Stimulated activated naive CD8-positive, alpha-beta T cell treated with anti-CD3 and anti-CD28 coated beads, Interleukin-15, Interleukin-2, amounts not matched to agents 100 ng/mL and 50 ng/mL, for 24 hours (primary cell): Measurements from ENCODE around the gene COLQ.
"Not testable (repeated sequence)": the region's sequence is repeated elsewhere in the genome, so short reads cannot be mapped to it uniquely, and the experiment has no call there.

Experiments
- H3K27ac Mint-ChIP-seq: one replicate; pipeline ENCODE4 v1.8.0; 2021; ENCODE audit warnings: mild to moderate bottlenecking, mixed read lengths
- H3K27me3 Mint-ChIP-seq: one replicate; pipeline ENCODE4 v1.8.0; 2021; ENCODE audit warnings: mixed read lengths
- H3K36me3 Mint-ChIP-seq: one replicate; pipeline ENCODE4 v1.8.0; 2021; ENCODE audit warnings: low read depth, mixed read lengths
- H3K4me1 Mint-ChIP-seq: one replicate; pipeline ENCODE4 v1.8.0; 2021; ENCODE audit warnings: low read depth, mixed read lengths
- H3K4me3 Mint-ChIP-seq: one replicate; pipeline ENCODE4 v1.8.0; 2021; ENCODE audit warnings: mild to moderate bottlenecking, mixed read lengths
- H3K9me3 Mint-ChIP-seq: one replicate; pipeline ENCODE4 v1.8.0; 2021; ENCODE audit warnings: mixed read lengths

Gene COLQ

DNA sequence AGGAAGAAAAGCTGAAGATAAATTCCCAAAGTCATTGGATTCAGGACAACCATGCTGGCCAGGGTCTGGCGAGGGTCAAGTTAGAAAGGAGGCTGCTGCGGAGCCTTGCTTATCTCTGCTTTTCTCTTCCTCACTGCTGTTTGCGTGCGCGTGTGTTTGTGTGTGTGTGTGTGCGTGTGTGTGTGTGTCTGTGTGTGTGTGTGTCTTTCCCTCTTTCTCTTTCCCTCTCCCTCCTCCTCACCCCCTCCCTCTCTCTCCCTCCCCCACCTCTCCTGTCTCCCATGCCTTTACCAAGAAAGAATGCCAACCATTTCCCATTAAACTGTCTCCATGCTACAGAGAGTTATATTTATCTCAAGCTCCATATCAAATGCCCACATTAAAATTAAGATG, at the start of gene COLQ:
TSS of gene COLQ (minus strand) at position 134 of the 393 bp plus-strand sequence. CDS start at position 53, 81 bp downstream.
- Mint-ChIP-seq H3K27me3 (peaks cover 5% of the 10 kb centered on the region), H3K27ac (no peak within 1 kb of the TSS), H3K36me3 (no peaks in the 10 kb centered on the region), H3K4me1 (peaks cover 21% of the 10 kb centered on the region), H3K4me3 (peak within 1 kb of the TSS; percentile 66), H3K9me3 (no peaks in the 10 kb centered on the region)

DNA sequence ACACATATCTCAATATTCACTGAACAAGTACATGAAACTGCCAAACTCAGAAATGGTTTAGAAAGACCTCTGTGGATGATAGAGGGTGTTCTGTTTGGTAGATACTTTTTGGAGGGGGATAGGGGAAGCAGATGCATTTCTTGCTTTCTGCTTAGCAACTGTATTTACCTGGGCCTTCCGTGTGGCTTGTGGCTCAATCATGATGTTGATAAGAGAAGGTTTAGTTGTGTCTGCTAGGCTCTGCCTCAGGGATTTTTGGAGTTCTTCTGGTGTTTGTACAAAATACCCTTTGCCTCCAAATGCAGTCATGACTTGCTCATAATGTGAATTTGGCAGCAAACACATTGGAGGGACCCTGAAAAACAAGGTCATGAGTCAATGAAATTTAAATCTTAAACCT, 41.7 kb upstream of the COLQ start:
- Mint-ChIP-seq H3K27ac (no peak overlapping the region), H3K4me3 (no peak overlapping the region), H3K9me3 (no peaks in the 10 kb centered on the region), H3K27me3 (no peaks in the 10 kb centered on the region), H3K4me1 (no peaks in the 10 kb centered on the region), H3K36me3 (peaks cover 58% of the 10 kb centered on the region)

DNA sequence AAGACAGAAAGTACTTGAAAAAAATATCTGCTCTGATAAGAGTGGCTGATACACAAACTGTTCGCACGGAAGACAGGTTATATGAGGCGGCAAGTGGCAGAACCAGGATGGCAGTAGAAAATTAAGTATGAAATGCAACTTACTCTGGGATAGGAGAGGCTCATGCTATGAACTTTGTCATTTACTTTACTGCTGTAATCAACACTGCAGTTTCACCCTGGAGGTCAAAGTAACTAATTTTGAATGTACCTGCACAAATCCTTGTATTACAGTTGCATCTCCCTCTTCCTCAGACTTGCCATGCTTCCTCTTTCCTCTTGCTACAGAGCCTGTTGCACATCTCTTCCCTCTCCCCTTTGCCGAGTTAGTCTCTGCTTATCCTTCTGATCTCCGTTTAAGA, 41.1 kb upstream of the COLQ start:
- Mint-ChIP-seq H3K36me3 (peaks cover 51% of the 10 kb centered on the region), H3K4me3 (no peak overlapping the region), H3K9me3 (no peaks in the 10 kb centered on the region), H3K27ac (no peak overlapping the region), H3K27me3 (no peaks in the 10 kb centered on the region), H3K4me1 (peaks cover 2% of the 10 kb centered on the region)

DNA sequence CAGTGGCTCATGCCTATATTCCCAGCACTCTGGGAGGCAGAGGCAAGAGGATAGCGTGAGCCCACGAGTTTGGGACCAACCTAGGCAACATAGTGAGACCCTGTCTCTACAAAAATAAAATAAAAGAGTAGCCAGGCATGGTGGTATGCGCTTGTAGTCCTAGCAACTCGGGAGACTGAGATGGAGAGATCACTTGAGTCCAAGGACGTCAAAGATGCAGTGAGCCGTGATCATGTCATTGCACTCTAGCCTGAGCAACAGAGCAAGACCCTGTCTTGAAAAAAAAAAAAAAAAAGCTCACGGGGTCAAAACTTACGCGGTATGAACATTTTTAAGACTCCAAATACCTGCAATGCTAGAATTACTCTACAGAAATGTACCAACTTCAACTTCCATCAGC, 37.1 kb upstream of the COLQ start:
- H3K27ac Mint-ChIP-seq, result no peak overlapping the region
- peaks cover 19% of the 10 kb centered on the region for H3K4me1 Mint-ChIP-seq
- H3K27me3 Mint-ChIP-seq, result no peaks in the 10 kb centered on the region
- H3K9me3 Mint-ChIP-seq, result no peaks in the 10 kb centered on the region
- no peak overlapping the region for H3K4me3 Mint-ChIP-seq
- peaks cover 30% of the 10 kb centered on the region for H3K36me3 Mint-ChIP-seq

DNA sequence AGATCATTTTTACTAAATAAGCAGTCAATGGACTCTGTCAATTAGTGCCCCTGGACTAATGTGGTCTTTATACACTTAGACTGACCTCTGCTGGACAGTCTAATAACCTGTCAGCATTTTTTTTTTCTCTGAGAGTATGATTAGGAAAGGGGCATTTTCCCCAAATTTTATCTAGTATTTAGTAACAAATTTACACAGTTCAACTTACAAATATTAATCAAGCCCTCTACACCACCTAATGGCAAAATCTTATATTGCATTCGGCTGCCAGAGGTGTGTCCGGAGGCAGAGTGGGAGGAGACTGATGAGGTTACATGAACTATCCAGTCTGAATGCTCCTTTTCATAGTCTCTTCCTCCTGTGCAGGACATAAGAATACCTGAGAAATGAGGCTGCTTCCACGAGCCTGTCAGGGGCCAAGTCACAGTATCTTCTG, 36.0 kb upstream of the COLQ start:
- Mint-ChIP-seq H3K4me3 (no peak overlapping the region), H3K27me3 (no peaks in the 10 kb centered on the region), H3K36me3 (peaks cover 21% of the 10 kb centered on the region), H3K4me1 (peaks cover 19% of the 10 kb centered on the region), H3K9me3 (no peaks in the 10 kb centered on the region), H3K27ac (no peak overlapping the region)

DNA sequence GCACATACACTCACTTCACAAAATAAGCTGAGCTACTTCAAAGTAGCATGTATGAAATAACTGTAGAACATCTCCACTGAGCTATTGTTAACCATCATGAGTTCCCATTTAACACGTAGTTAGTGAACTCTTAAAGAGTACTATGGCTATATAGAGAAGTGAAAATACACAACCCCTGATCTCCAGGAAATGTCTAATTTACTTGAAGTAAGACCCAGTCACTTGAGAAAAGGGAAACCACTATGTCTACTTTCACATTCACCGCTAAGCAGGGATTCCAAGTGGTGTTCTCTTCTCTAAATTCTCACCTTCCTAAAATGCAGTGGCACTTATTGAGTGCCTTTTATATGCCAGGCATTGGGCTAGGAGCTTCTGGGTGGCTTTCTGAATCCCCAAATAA, 35.0 kb upstream of the COLQ start:
- H3K9me3 Mint-ChIP-seq, result no peaks in the 10 kb centered on the region
- no peaks in the 10 kb centered on the region for H3K27me3 Mint-ChIP-seq
- H3K4me1 Mint-ChIP-seq, result peaks cover 19% of the 10 kb centered on the region
- peak overlapping the region; percentile 40 for H3K27ac Mint-ChIP-seq
- peak overlapping the region; percentile 20 for H3K4me3 Mint-ChIP-seq
- peaks cover 17% of the 10 kb centered on the region for H3K36me3 Mint-ChIP-seq

DNA sequence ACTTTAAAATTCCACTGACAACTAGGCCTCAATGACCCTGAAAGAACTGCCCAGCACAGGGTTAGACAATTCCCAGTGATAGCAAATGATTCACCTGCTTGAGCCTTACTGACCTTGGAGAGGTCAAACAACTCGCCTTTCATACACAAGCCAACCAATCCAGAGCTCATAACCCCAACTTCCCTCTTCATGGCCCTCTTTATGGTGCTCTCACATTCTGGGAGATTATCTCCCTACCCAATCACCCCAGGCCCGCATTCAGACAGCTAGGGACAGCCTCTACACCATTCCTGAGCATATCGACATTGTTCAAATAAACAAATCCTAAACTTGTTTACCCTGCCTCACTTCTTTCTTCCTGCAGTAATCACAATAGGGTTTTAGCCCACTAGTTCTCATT, 32.2 kb upstream of the COLQ start:
- Mint-ChIP-seq H3K4me3 (no peak overlapping the region), H3K9me3 (no peaks in the 10 kb centered on the region), H3K27me3 (no peaks in the 10 kb centered on the region), H3K36me3 (no peaks in the 10 kb centered on the region), H3K4me1 (peaks cover 19% of the 10 kb centered on the region), H3K27ac (no peak overlapping the region)

DNA sequence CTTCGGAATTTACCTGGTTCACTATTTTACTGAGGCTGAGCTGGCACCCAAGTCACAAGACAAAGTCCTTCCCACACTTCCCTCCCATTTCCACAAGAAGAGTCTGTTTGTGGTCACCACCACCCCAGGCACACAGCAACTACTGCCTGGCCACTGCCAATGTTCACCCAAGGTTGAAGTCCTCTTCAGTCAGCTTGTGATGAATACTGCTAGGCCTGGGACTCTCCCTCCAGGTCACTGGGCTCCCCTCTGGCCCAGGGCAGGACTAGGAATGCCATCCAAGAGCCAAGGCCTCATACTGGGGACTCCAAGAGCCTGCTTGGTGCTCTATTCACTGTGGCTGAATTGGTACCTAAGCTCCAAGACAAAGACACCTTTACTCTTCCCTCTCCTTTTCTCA, 30.4 kb upstream of the COLQ start:
- no peak overlapping the region for H3K4me3 Mint-ChIP-seq
- H3K27me3 Mint-ChIP-seq, result no peaks in the 10 kb centered on the region
- peaks cover 11% of the 10 kb centered on the region for H3K4me1 Mint-ChIP-seq
- H3K9me3 Mint-ChIP-seq, result peaks cover 2% of the 10 kb centered on the region
- no peaks in the 10 kb centered on the region for H3K36me3 Mint-ChIP-seq
- H3K27ac Mint-ChIP-seq, result no peak overlapping the region

DNA sequence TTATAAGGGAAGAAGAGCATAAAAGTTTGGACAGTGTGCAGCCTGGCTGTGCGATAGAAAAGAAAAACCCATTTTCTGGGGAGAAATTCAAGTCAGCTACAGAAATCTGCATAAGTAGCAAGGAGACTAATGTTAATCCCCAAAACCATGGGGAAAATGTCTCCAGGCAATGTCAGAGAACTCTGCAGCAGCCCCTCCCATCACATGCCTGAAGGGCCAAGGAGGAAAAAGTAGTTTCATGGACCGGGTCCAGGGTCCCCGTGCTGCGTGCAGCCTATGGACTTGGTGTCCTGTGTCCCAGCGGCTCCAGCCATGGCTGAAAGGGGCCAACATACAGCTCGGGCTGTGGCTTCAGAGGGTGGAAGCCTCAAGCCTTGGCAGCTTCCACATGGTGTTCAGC, 28.3 kb upstream of the COLQ start:
- no peak overlapping the region for H3K27ac Mint-ChIP-seq
- peaks cover 7% of the 10 kb centered on the region for H3K9me3 Mint-ChIP-seq
- H3K4me1 Mint-ChIP-seq, result no peaks in the 10 kb centered on the region
- no peaks in the 10 kb centered on the region for H3K27me3 Mint-ChIP-seq
- no peaks in the 10 kb centered on the region for H3K36me3 Mint-ChIP-seq
- H3K4me3 Mint-ChIP-seq, result no peak overlapping the region

DNA sequence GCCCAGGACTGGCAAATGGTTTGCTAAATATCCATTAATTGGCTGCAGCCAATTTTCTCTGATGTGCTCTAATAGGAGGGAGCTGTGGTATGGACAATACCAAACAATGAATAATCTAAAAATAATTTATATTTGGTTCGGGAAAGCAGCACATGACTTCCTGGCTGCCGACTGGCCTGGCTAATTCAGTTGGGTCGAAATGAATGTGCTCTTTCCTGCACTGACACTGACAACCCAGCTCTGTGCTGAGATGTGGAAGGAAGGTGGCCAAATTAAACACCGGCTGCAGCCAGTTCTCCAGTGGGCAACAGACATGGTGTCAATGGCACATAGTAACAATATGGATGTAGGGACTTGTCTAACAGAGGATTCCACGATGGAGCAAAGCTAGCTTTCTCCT, 21.1 kb upstream of the COLQ start:
- Mint-ChIP-seq H3K27ac (no peak overlapping the region), H3K4me3 (no peak overlapping the region), H3K9me3 (peaks cover 7% of the 10 kb centered on the region), H3K27me3 (no peaks in the 10 kb centered on the region), H3K36me3 (no peaks in the 10 kb centered on the region), H3K4me1 (peaks cover 14% of the 10 kb centered on the region)

DNA sequence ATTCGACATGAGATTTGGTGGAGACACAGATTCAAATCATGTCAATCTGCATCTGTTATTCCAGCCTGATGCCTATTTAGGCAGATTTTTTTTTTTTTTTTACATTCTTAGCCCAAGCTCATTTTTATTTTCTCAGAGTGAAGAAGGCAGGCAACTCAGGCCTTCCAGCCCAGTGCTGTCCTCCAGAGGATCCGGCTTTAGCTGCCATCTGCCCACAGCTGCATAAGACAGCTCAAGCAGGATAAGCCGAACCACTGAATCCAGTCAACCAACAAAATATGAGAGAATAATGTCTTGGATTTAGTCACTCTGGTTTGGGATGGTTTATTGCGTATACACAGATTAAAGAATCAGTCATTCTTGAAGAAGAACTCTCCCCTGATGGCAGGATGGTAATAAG, 19.9 kb upstream of the COLQ start:
- Mint-ChIP-seq H3K27ac (no peak overlapping the region), H3K4me1 (peaks cover 26% of the 10 kb centered on the region), H3K9me3 (no peaks in the 10 kb centered on the region), H3K4me3 (no peak overlapping the region), H3K36me3 (no peaks in the 10 kb centered on the region), H3K27me3 (no peaks in the 10 kb centered on the region)

DNA sequence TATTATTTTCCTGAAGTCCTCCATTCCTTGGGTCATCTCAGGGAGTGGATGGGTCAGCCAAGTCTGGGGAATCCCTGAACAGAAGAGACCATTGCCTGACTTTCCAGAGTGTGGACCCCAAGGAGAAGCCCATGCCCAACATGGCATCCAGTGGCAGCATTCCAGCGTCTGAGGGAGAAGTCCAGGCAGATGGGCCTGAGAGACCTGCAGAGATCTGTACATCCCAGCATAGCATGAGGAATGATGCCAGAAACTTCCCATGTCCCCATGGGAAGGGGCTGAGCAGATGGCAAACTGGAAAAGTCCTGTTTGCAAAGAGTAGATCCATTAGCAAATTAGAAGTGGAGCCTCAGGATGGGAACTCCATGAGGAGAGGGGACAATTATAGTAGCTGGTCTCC, 17.6 kb upstream of the COLQ start:
- no peaks in the 10 kb centered on the region for H3K36me3 Mint-ChIP-seq

DNA sequence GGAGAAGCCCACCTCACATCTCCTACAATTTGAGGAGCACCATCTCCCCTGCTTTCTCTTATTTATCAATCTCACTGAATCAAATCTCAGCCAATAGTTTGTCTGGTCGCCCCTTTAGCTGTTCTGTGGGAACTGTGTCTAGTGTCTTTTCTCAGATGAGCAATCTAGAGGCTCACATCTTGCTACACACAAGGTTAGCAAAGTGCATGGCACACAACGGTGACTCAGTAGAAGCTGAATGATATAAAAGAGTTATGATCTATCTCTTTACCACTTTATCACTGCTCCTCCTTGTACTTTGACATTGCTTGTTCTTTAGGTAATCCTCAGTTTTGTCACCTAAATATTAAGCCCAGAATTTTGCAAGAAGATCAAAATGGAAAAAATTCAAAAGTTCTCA, 16.8 kb upstream of the COLQ start:
- Mint-ChIP-seq H3K4me1 (peaks cover 41% of the 10 kb centered on the region), H3K36me3 (no peaks in the 10 kb centered on the region), H3K27ac (no peak overlapping the region), H3K9me3 (no peaks in the 10 kb centered on the region), H3K27me3 (no peaks in the 10 kb centered on the region), H3K4me3 (no peak overlapping the region)

More for the DNA sequence above, 17.6 kb upstream of the COLQ start:
- H3K27me3 Mint-ChIP-seq, result no peaks in the 10 kb centered on the region
- H3K9me3 Mint-ChIP-seq, result no peaks in the 10 kb centered on the region
- H3K4me1 Mint-ChIP-seq, result peaks cover 41% of the 10 kb centered on the region
- H3K4me3 Mint-ChIP-seq, result no peak overlapping the region
- H3K27ac Mint-ChIP-seq, result no peak overlapping the region

DNA sequence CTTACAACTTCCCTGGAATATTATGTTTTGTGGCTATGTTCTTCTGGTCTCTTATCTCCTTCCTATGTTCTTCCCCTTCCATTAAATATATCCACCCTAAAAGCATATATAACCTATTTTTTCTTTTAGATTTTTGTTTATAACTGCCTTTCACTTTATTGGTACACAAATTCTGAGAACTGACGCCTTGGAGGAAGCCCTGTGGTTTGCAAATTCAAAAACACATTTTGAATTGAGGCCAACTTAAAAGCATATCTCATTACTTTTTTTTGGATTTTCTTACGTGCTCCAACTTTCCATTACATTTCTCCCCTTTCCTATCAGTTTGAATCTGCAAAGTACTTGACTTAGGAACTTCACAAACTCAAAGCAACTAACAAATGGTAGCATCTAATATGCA, 15.3 kb upstream of the COLQ start:
- H3K4me3 Mint-ChIP-seq, result no peak overlapping the region
- no peaks in the 10 kb centered on the region for H3K9me3 Mint-ChIP-seq
- no peaks in the 10 kb centered on the region for H3K27me3 Mint-ChIP-seq
- H3K4me1 Mint-ChIP-seq, result peaks cover 41% of the 10 kb centered on the region
- H3K36me3 Mint-ChIP-seq, result no peaks in the 10 kb centered on the region
- peak overlapping the region; percentile 31 for H3K27ac Mint-ChIP-seq

DNA sequence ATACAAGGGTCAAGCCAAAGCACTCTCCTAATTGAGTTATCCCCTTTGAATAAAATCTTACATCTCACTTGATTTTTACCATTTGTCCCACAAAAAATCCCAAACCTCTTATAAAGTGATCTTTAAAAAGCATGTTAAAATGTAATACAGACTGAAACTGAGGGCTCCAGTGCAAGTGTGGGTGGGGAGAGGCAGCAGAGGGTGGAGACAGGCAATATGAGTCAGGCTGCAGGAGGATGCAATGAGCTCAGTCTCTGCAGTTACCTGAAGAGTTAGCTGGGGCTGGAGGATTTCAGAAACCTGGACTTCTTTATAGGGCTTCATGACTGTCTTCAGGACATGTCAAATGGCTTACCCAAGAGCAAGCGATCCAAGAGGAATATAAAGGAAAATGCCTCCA, 14.2 kb upstream of the COLQ start:
- Mint-ChIP-seq H3K27me3 (no peaks in the 10 kb centered on the region), H3K4me3 (no peak overlapping the region), H3K36me3 (no peaks in the 10 kb centered on the region), H3K27ac (peak overlapping the region; percentile 34), H3K9me3 (no peaks in the 10 kb centered on the region), H3K4me1 (peaks cover 41% of the 10 kb centered on the region)

DNA sequence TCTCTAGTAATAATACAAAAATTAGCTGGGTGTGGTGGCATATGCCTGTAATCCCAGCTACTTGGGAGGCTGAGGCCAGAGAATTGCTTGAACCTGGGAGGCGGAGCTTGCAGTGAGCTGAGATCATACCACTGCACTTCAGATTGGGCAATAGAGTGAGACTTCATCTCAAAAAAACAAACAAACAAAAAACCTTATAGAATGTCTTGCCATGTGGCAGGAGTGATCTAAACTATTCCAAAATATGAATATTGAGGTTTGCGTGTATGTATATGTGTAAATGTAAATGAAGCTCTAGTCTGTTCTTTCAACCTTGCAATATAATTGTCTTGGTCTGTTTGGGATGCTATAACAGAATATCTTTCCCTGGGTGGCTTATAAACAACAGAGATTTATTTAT, 11.1 kb upstream of the COLQ start:
- peaks cover 45% of the 10 kb centered on the region for H3K4me1 Mint-ChIP-seq
- not testable (repeated sequence) for H3K27me3 Mint-ChIP-seq

DNA sequence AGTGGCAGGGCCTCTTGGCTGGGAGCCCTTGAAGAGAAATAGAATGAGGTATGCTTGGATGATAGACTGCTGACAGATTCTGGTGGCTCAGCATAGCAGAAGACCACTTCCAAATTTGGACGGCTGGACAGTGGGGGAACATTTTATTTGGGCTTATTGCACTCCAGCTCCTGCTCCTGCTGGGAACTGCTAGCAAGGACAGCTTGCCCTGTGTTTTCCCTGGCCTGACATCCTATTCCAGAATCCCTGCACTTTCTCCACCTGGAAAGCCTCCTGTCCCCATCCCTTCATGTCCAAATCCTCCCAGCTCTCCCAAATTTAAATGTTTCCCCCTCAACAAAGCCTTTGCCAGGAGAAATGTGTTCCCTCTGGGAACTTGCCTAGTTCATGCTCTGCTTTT, 9.8 kb upstream of the COLQ start:
- Mint-ChIP-seq H3K27me3 (no peaks in the 10 kb centered on the region), H3K4me1 (peaks cover 32% of the 10 kb centered on the region), H3K9me3 (no peaks in the 10 kb centered on the region), H3K4me3 (no peak overlapping the region), H3K27ac (no peak overlapping the region), H3K36me3 (no peaks in the 10 kb centered on the region)

More for the DNA sequence above, 11.1 kb upstream of the COLQ start:
- H3K36me3 Mint-ChIP-seq, H3K4me3 Mint-ChIP-seq, H3K9me3 Mint-ChIP-seq, H3K27ac Mint-ChIP-seq: not testable (repeated sequence)
